Smooth muscle cell (in vitro differentiated cells): ENCODE measurements around the gene ADAM22. TPM values are rescaled to one million over a fixed set of nuclear protein-coding genes. Genes with fewer than 3 reads are reported as not detected.
"Not testable (repeated sequence)": the region's sequence is repeated elsewhere in the genome, so short reads cannot be mapped to it uniquely, and the experiment has no call there.

Source experiments
- DNase-seq: peaks from one replicate; lab custom pipeline; 2025; ENCODE audit not compliant: unreplicated experiment; lab: John Stamatoyannopoulos, UW
- H2AFZ ChIP-seq: fragments of 200-600 bp; sonication (generic); 2 replicates; pipeline ENCODE4 v1.6.0; 2016; ENCODE audit warnings: antibody characterized with exemption, low read depth, mild to moderate bottlenecking
- H3F3A ChIP-seq: fragments of 200-600 bp; sonication (generic); 2 replicates; pipeline ENCODE4 v1.6.0; 2017; ENCODE audit warnings: antibody characterized with exemption, low read depth
- H3K27ac ChIP-seq: fragments of 200-600 bp; sonication (generic); 2 replicates; pipeline ENCODE4 v1.5.1; 2016; ENCODE audit warnings: low read depth, mild to moderate bottlenecking
- H3K27me3 ChIP-seq: fragments of 200-600 bp; sonication (generic); 2 replicates; pipeline ENCODE4 v1.6.1; 2016; ENCODE audit warnings: low read depth, mild to moderate bottlenecking
- H3K36me3 ChIP-seq: fragments of 200-600 bp; sonication (generic); 2 replicates; pipeline ENCODE4 v1.5.1; 2016; ENCODE audit warnings: low read depth
- H3K4me1 ChIP-seq: fragments of 200-600 bp; sonication (generic); 2 replicates; pipeline ENCODE4 v1.5.1; 2016; ENCODE audit warnings: low read depth
- H3K4me2 ChIP-seq: fragments of 200-600 bp; sonication (generic); 2 replicates; pipeline ENCODE4 v1.6.0; 2016; ENCODE audit warnings: mild to moderate bottlenecking
- H3K4me3 ChIP-seq: fragments of 200-600 bp; sonication (generic); 2 replicates; pipeline ENCODE4 v1.5.1; 2016; ENCODE audit warnings: mild to moderate bottlenecking
- H3K79me2 ChIP-seq: fragments of 200-600 bp; sonication (generic); 2 replicates; pipeline ENCODE4 v1.6.0; 2016; ENCODE audit warnings: low read depth, mild to moderate bottlenecking
- H3K9ac ChIP-seq: fragments of 200-600 bp; sonication (generic); 2 replicates; pipeline ENCODE4 v1.6.0; 2016; ENCODE audit warnings: low read depth
- H3K9me3 ChIP-seq: fragments of 200-600 bp; sonication (generic); replicated peaks from 2 replicates; pipeline ENCODE4 v1.5.1; 2016; ENCODE audit warnings: low read depth
- H4K20me1 ChIP-seq: fragments of 200-600 bp; sonication (generic); 2 replicates; pipeline ENCODE4 v1.6.0; 2016; ENCODE audit warnings: low read depth
- CTCF ChIP-seq: fragments of 200-600 bp; sonication (generic); IDR thresholded peaks from 2 replicates; pipeline ENCODE4 v1.5.1; 2017; ENCODE audit warnings: borderline replicate concordance, mild to moderate bottlenecking, antibody characterized with exemption; ENCODE audit not compliant: insufficient read depth, poor library complexity, severe bottlenecking
- WGBS: methylation state at CpG from one replicate; pipeline ENCODE4 v1.1.7; 2016; ENCODE audit warnings: low lambda C conversion rate; 5-methylcytosine and 5-hydroxymethylcytosine counted together
- polyA plus RNA-seq: library from polyadenylated mRNA; unstranded; fragments of >200 nt; fragmentation: Nextera tagmentation; extraction: Ambion mirVana; gene quantifications from 2 replicates; pipeline ENCODE4 v1.2.1, GENCODE V29; 2016
- total RNA-seq: library from RNA; depleted of rRNA; stranded (reverse); fragments of >200 nt; gene quantifications from 2 replicates; pipeline ENCODE4 v1.2.3, GENCODE V29; 2014

Gene ADAM22
- total and polyA plus RNA-seq, 2 experiments from 2014 or later = 0.10 to 0.22 TPM

GRCh38 chr7:87935384-87935706, 1.3 kb downstream of the ADAM22 start:
- no peaks in the 10 kb centered on the region for H4K20me1 ChIP-seq
- H3K4me1 ChIP-seq = no peaks in the 10 kb centered on the region
- peaks cover 19% of the 10 kb centered on the region for H3K27me3 ChIP-seq
- no peak for TF ChIP-seq CTCF
- H3K79me2 ChIP-seq = no peaks in the 10 kb centered on the region
- H3K4me2 ChIP-seq = peak overlapping the region; percentile 95
- H3K9me3 ChIP-seq = no peaks in the 10 kb centered on the region
- peak overlapping the region; percentile 86 for H2AFZ ChIP-seq
- 40% methylated on average over 8 of the region's 8 CpGs for WGBS
- H3K9ac ChIP-seq = no peak overlapping the region
- H3K4me3 ChIP-seq = peak overlapping the region; percentile 77
- no peak overlapping the region for H3K27ac ChIP-seq
- H3F3A ChIP-seq = no peaks in the 10 kb centered on the region
- no peaks in the 10 kb centered on the region for H3K36me3 ChIP-seq
- DNase-seq = no peak

GRCh38 chr7:87941138-87941537, 7.1 kb downstream of the ADAM22 start:
- Histone ChIP-seq H3K4me2 (no peak overlapping the region), H3F3A (no peaks in the 10 kb centered on the region), H2AFZ (no peak overlapping the region), H3K4me3 (no peak overlapping the region), H4K20me1 (no peaks in the 10 kb centered on the region), H3K27me3 (peaks cover 4% of the 10 kb centered on the region), H3K4me1 (no peaks in the 10 kb centered on the region), H3K27ac (no peak overlapping the region), H3K9me3 (no peaks in the 10 kb centered on the region), H3K9ac (no peak overlapping the region), H3K36me3 (no peaks in the 10 kb centered on the region), H3K79me2 (no peaks in the 10 kb centered on the region)
- no peak for TF ChIP-seq CTCF
- WGBS = 93% methylated on average over 4 of the region's 4 CpGs
- DNase-seq = no peak

- no peak overlapping the region for H3K9ac ChIP-seq
- H3K36me3 ChIP-seq = no peaks in the 10 kb centered on the region
- H4K20me1 ChIP-seq = no peaks in the 10 kb centered on the region
- H3K27ac ChIP-seq = no peak overlapping the region
- H3K4me3 ChIP-seq = no peak overlapping the region
- TF ChIP-seq CTCF = no peak
- WGBS = 90% methylated on average over 3 of the region's 3 CpGs
- H3K4me2 ChIP-seq = no peak overlapping the region
- H3K27me3 ChIP-seq = no peaks in the 10 kb centered on the region
- no peaks in the 10 kb centered on the region for H3K79me2 ChIP-seq
- H3K4me1 ChIP-seq = no peaks in the 10 kb centered on the region
- no peak for DNase-seq
- no peaks in the 10 kb centered on the region for H3K9me3 ChIP-seq
- H3F3A ChIP-seq = no peaks in the 10 kb centered on the region
- no peak overlapping the region for H2AFZ ChIP-seq
These were observed 10.5 kb downstream of the ADAM22 start for GRCh38 chr7:87944547-87944946.

- H2AFZ ChIP-seq, H3K4me2 ChIP-seq, H3K9ac ChIP-seq, H3K36me3 ChIP-seq, H3K27ac ChIP-seq, H3K4me3 ChIP-seq, DNase-seq, H3K9me3 ChIP-seq, H3K79me2 ChIP-seq, H3F3A ChIP-seq, H3K27me3 ChIP-seq, H4K20me1 ChIP-seq, H3K4me1 ChIP-seq: not testable (repeated sequence)
These were observed 11.9 kb downstream of the ADAM22 start for GRCh38 chr7:87945926-87946325.
